ENCODE data around the gene KCNQ2.

- no peak for TF ChIP-seq POLR2A (IDR thresholded peaks at IDR 0.05)
- TF ChIP-seq, protein P1, sequence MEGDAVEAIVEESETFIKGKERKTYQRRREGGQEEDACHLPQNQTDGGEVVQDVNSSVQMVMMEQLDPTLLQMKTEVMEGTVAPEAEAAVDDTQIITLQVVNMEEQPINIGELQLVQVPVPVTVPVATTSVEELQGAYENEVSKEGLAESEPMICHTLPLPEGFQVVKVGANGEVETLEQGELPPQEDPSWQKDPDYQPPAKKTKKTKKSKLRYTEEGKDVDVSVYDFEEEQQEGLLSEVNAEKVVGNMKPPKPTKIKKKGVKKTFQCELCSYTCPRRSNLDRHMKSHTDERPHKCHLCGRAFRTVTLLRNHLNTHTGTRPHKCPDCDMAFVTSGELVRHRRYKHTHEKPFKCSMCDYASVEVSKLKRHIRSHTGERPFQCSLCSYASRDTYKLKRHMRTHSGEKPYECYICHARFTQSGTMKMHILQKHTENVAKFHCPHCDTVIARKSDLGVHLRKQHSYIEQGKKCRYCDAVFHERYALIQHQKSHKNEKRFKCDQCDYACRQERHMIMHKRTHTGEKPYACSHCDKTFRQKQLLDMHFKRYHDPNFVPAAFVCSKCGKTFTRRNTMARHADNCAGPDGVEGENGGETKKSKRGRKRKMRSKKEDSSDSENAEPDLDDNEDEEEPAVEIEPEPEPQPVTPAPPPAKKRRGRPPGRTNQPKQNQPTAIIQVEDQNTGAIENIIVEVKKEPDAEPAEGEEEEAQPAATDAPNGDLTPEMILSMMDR (IDR thresholded peaks at IDR 0.05) = no peak
Measured at GRCh38 chr20:63373996-63374395, 98.5 kb downstream of the KCNQ2 start.

All from gastroesophageal sphincter (tissue), 3 donors.